Caco-2 (cell line): ENCODE results near the gene TCF15. TPM values are rescaled to one million over a fixed set of nuclear protein-coding genes. Genes with fewer than 3 reads are reported as not detected.

ENCODE experiments used
- BruUV-seq: library from RNA; stranded (reverse); fragments of 400-500 nt; replicated peaks from 2 replicates; lab custom pipeline; 2021; lab: Mats Ljungman, UMichigan
- CTCF ChIA-PET: fragments of 300-600 bp; sonication (Branson Sonifier 250); formaldehyde crosslinking; loops from one replicate; lab custom pipeline; 2022; ENCODE audit warnings: antibody characterized with exemption; lab: Charles Lee
- POLR2A ChIA-PET: fragments of 300-600 bp; sonication (Branson Sonifier 250); formaldehyde crosslinking; loops from one replicate; lab custom pipeline; 2022; ENCODE audit warnings: antibody characterized with exemption; lab: Charles Lee
- DNase-seq, 2 experiments: peaks; one replicate each; pipeline versions ENCODE4 v3.0.0 to v3.0.0-alpha.2; 2020 to 2022
- H3K27me3 ChIP-seq: replicated peaks from 2 replicates; pipeline ENCODE4 v1.6.0; 2011; ENCODE audit warnings: low read length; ENCODE audit not compliant: control insufficient read depth, insufficient read depth
- H3K36me3 ChIP-seq: 2 replicates; pipeline ENCODE4 v1.5.1; 2011; ENCODE audit warnings: low read length; ENCODE audit not compliant: control insufficient read depth, insufficient read depth
- H3K4me1 ChIP-seq: fragments of 250-450 bp; sonication (Bioruptor Pico); 2 replicates; pipeline ENCODE4 v1.5.1; 2020; ENCODE audit warnings: mild to moderate bottlenecking
- H3K4me3 ChIP-seq: 2 replicates; pipeline ENCODE4 v1.5.1; 2011; ENCODE audit warnings: low read depth, mild to moderate bottlenecking, control low read depth, low read length
- H3K9me3 ChIP-seq: fragments of 250-450 bp; sonication (Bioruptor Pico); 2 replicates; pipeline ENCODE4 v1.5.1; 2020; ENCODE audit warnings: mild to moderate bottlenecking, moderate library complexity
- H3K27ac Mint-ChIP-seq: one replicate; pipeline ENCODE4 v1.8.0; 2022; ENCODE audit warnings: mixed read lengths; ENCODE audit not compliant: unreplicated experiment
- H3K27me3 Mint-ChIP-seq: one replicate; pipeline ENCODE4 v1.8.0; 2022; ENCODE audit warnings: mixed read lengths; ENCODE audit not compliant: insufficient read depth, unreplicated experiment
- H3K36me3 Mint-ChIP-seq: one replicate; pipeline ENCODE4 v1.8.0; 2022; ENCODE audit warnings: mild to moderate bottlenecking, mixed read lengths; ENCODE audit not compliant: insufficient read depth, unreplicated experiment
- H3K4me1 Mint-ChIP-seq: one replicate; pipeline ENCODE4 v1.8.0; 2022; ENCODE audit warnings: low read depth, mixed read lengths; ENCODE audit not compliant: unreplicated experiment
- H3K4me3 Mint-ChIP-seq: one replicate; pipeline ENCODE4 v1.8.0; 2022; ENCODE audit warnings: mild to moderate bottlenecking, moderate library complexity, mixed read lengths; ENCODE audit not compliant: unreplicated experiment
- H3K9me3 Mint-ChIP-seq: one replicate; pipeline ENCODE4 v1.8.0; 2022; ENCODE audit warnings: mixed read lengths; ENCODE audit not compliant: unreplicated experiment
- CTCF ChIP-seq, 2 experiments: fragments of 200-600 bp in 1 of 2; IDR thresholded peaks; 1 replicate in 1 of 2; 2 replicates in 1 of 2; pipeline versions ENCODE4 v1.5.1 to v1.8.0; 2011 to 2022; ENCODE audit warnings: antibody characterized with exemption in 1 of 2, control low read depth in 1 of 2, inconsistent platforms in 1 of 2, low read depth in 1 of 2, low read length in 1 of 2, mild to moderate bottlenecking in 1 of 2, moderate library complexity in 1 of 2; ENCODE audit not compliant: insufficient read depth in 1 of 2, severe bottlenecking in 1 of 2, unreplicated experiment in 1 of 2
- intact Hi-C: fragments of 100-400 bp; cut with micrococcal nuclease; formaldehyde crosslinking; loops from one replicate; pipeline ENCODE4 v1.10.0; 2022; ENCODE audit not compliant: unreplicated experiment
- total RNA-seq: library from RNA; stranded (reverse); gene quantifications from 2 replicates; pipeline ENCODE4 v1.2.3, GENCODE V29; 2022

Gene TCF15
- total RNA-seq, 1 experiment from 2014 or later, result not detected

GRCh38 chr20:577167-577791, 32.8 kb downstream of the TCF15 start:
- Histone ChIP-seq H3K4me3 (no peak overlapping the region), H3K9me3 (no peaks in the 10 kb centered on the region), H3K36me3 (no peaks in the 10 kb centered on the region), H3K27me3 (no peaks in the 10 kb centered on the region), H3K4me1 (peaks cover 10% of the 10 kb centered on the region)
- no TSS peak for BruUV-seq
- intact Hi-C loops, result no loop called here
- peaks cover 3% of the 10 kb centered on the region for H3K27me3 Mint-ChIP-seq
- TF ChIP-seq CTCF (IDR thresholded peaks at IDR 0.05; ENCODE audit: insufficient read depth in 1 of 2, low read depth in 1 of 2, low read length in 1 of 2, severe bottlenecking in 1 of 2, unreplicated experiment in 1 of 2), result peak; percentile 44 to 49
- no peak overlapping the region for H3K27ac Mint-ChIP-seq
- ChIA-PET CTCF (interaction anchor here (0.7 to 1.2 kb wide), 3 partner anchors 15 to 117 kb away, joined by 3 to 7 read pairs (median 5); no protein-coding TSS in a partner anchor), POLR2A (interaction anchor here (0.7 kb wide), 1 partner anchor 389 kb away, joined by 6 read pairs; no protein-coding TSS in a partner anchor)
- DNase-seq, result peak; percentile 26 to 32
- H3K36me3 Mint-ChIP-seq, result no peaks in the 10 kb centered on the region
- no peak overlapping the region for H3K4me3 Mint-ChIP-seq
- no peaks in the 10 kb centered on the region for H3K9me3 Mint-ChIP-seq
- H3K4me1 Mint-ChIP-seq, result peaks cover 8% of the 10 kb centered on the region

DNA sequence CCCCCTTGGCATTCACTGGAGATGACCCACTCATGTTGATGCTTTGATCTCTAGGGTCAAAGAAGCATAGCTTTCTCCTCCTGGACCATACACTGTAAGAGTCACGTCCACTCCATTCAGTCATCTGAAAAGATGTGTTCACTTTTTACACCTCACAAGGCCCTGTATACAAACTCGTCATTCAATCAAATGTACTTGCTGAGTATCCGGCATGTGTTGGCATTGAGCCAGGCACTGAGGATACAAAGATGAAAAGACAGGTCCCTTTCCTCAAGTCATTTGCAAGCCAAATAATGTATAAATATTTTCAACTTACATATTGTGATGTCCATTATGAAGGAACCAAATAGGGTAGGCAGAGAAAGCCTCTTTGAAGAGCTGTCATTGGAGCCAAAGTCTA, 34.0 kb downstream of the TCF15 start:
- H3K4me1 Mint-ChIP-seq, result peaks cover 13% of the 10 kb centered on the region
- CTCF ChIA-PET, result interaction anchor here (1.0 kb wide), 1 partner anchor 69 kb away, joined by 3 read pairs; no protein-coding TSS in a partner anchor
- H3K36me3 ChIP-seq, result no peaks in the 10 kb centered on the region
- no peaks in the 10 kb centered on the region for H3K27me3 ChIP-seq
- no peak overlapping the region for H3K4me3 ChIP-seq
- H3K4me1 ChIP-seq, result peaks cover 18% of the 10 kb centered on the region
- no peak overlapping the region for H3K4me3 Mint-ChIP-seq
- no peaks in the 10 kb centered on the region for H3K36me3 Mint-ChIP-seq
- no peak overlapping the region for H3K27ac Mint-ChIP-seq
- no peak for DNase-seq
- peaks cover 3% of the 10 kb centered on the region for H3K27me3 Mint-ChIP-seq
- H3K9me3 Mint-ChIP-seq, result no peaks in the 10 kb centered on the region
- POLR2A ChIA-PET, result no interaction called here
- no peak for TF ChIP-seq CTCF (IDR thresholded peaks at IDR 0.05; ENCODE audit: insufficient read depth in 1 of 2, low read depth in 1 of 2, low read length in 1 of 2, severe bottlenecking in 1 of 2, unreplicated experiment in 1 of 2)
- intact Hi-C loops, result no loop called here
- no TSS peak for BruUV-seq
- no peaks in the 10 kb centered on the region for H3K9me3 ChIP-seq

DNA sequence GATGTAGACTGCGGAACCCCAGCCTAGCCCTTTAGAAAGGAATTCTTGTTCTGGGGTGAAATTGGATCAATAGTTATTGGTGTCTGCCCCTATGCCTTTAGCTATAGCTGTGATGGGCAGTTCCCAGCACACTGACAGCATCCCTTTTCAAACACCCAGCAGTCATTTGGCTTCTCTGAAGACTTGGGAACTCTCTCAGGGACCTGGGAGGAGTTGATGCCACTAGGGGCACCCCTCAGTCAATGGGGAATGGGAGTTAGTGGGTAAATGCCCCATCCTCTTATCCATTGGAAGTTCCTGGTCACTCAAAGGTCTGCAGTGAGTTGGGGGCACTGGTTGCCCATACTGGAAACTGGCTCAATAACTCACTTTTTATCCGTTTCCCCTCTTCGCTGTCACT, 34.9 kb downstream of the TCF15 start:
- TF ChIP-seq CTCF (IDR thresholded peaks at IDR 0.05; ENCODE audit: insufficient read depth in 1 of 2, low read depth in 1 of 2, low read length in 1 of 2, severe bottlenecking in 1 of 2, unreplicated experiment in 1 of 2), result no peak
- DNase-seq, result peak in 1 of 2 experiments; percentile 11
- Histone ChIP-seq H3K4me1 (peaks cover 19% of the 10 kb centered on the region), H3K4me3 (no peak overlapping the region), H3K36me3 (no peaks in the 10 kb centered on the region), H3K27me3 (no peaks in the 10 kb centered on the region), H3K9me3 (no peaks in the 10 kb centered on the region)
- no peaks in the 10 kb centered on the region for H3K36me3 Mint-ChIP-seq
- CTCF ChIA-PET, result interaction anchor here (0.8 kb wide), 1 partner anchor 70 kb away, joined by 3 read pairs; no protein-coding TSS in a partner anchor
- intact Hi-C loops, result no loop called here
- peaks cover 3% of the 10 kb centered on the region for H3K27me3 Mint-ChIP-seq
- POLR2A ChIA-PET, result no interaction called here
- no peak overlapping the region for H3K27ac Mint-ChIP-seq
- no peak overlapping the region for H3K4me3 Mint-ChIP-seq
- H3K4me1 Mint-ChIP-seq, result peaks cover 13% of the 10 kb centered on the region
- no peaks in the 10 kb centered on the region for H3K9me3 Mint-ChIP-seq
- BruUV-seq, result no TSS peak
